Measurements from ENCODE around the gene PRKACB.

PRKACB gene

GRCh38 chr1:84121360-84121759, 22.7 kb upstream of the PRKACB start:
- H3K4me3 ChIP-seq (ENCODE audit: low read depth in 1 of 2, low read length in 2 of 2): no peak overlapping the region
- no peaks in the 10 kb centered on the region for H3K9me3 ChIP-seq (ENCODE audit: low read length)
- H3K27me3 ChIP-seq (ENCODE audit: control insufficient read depth in 1 of 2, insufficient read depth in 2 of 2, low read length in 2 of 2): no peaks in the 10 kb centered on the region
- no peak overlapping the region for H3K9ac ChIP-seq (ENCODE audit: low read length)
- H3K36me3 ChIP-seq (ENCODE audit: insufficient read depth, low read length): no peaks in the 10 kb centered on the region
- H3K27ac ChIP-seq (ENCODE audit: low read depth, low read length): no peak overlapping the region
- no peaks in the 10 kb centered on the region for H3K4me1 ChIP-seq (ENCODE audit: insufficient read depth, low read length)

- Histone ChIP-seq H3K4me3 (ENCODE audit: low read depth in 1 of 2, low read length in 2 of 2) (no peak overlapping the region), H3K27me3 (ENCODE audit: control insufficient read depth in 1 of 2, insufficient read depth in 2 of 2, low read length in 2 of 2) (no peaks in the 10 kb centered on the region), H3K9me3 (ENCODE audit: low read length) (no peaks in the 10 kb centered on the region), H3K36me3 (ENCODE audit: insufficient read depth, low read length) (no peaks in the 10 kb centered on the region), H3K9ac (ENCODE audit: low read length) (no peak overlapping the region), H3K27ac (ENCODE audit: low read depth, low read length) (no peak overlapping the region), H3K4me1 (ENCODE audit: insufficient read depth, low read length) (no peaks in the 10 kb centered on the region)
Measured at GRCh38 chr1:84122780-84123382, 21.2 kb upstream of the PRKACB start.

- no peak overlapping the region for H3K4me3 ChIP-seq (ENCODE audit: low read depth in 1 of 2, low read length in 2 of 2)
- no peak overlapping the region for H3K9ac ChIP-seq (ENCODE audit: low read length)
- no peak overlapping the region for H3K27ac ChIP-seq (ENCODE audit: low read depth, low read length)
- no peaks in the 10 kb centered on the region for H3K27me3 ChIP-seq (ENCODE audit: control insufficient read depth in 1 of 2, insufficient read depth in 2 of 2, low read length in 2 of 2)
- no peaks in the 10 kb centered on the region for H3K36me3 ChIP-seq (ENCODE audit: insufficient read depth, low read length)
- no peaks in the 10 kb centered on the region for H3K4me1 ChIP-seq (ENCODE audit: insufficient read depth, low read length)
- H3K9me3 ChIP-seq (ENCODE audit: low read length): no peaks in the 10 kb centered on the region
Measured at GRCh38 chr1:84133479-84133878, 10.6 kb upstream of the PRKACB start.

- no peaks in the 10 kb centered on the region for H3K27me3 ChIP-seq (ENCODE audit: control insufficient read depth in 1 of 2, insufficient read depth in 2 of 2, low read length in 2 of 2)
- H3K9ac ChIP-seq (ENCODE audit: low read length): no peak overlapping the region
- no peaks in the 10 kb centered on the region for H3K4me1 ChIP-seq (ENCODE audit: insufficient read depth, low read length)
- no peaks in the 10 kb centered on the region for H3K36me3 ChIP-seq (ENCODE audit: insufficient read depth, low read length)
- no peak overlapping the region for H3K4me3 ChIP-seq (ENCODE audit: low read depth in 1 of 2, low read length in 2 of 2)
- no peak overlapping the region for H3K27ac ChIP-seq (ENCODE audit: low read depth, low read length)
- H3K9me3 ChIP-seq (ENCODE audit: low read length): no peaks in the 10 kb centered on the region
Measured at GRCh38 chr1:84135341-84135740, 8.7 kb upstream of the PRKACB start.

- Histone ChIP-seq H3K9me3 (ENCODE audit: low read length) (no peaks in the 10 kb centered on the region), H3K36me3 (ENCODE audit: insufficient read depth, low read length) (no peaks in the 10 kb centered on the region), H3K27ac (ENCODE audit: low read depth, low read length) (no peak overlapping the region), H3K9ac (ENCODE audit: low read length) (no peak overlapping the region), H3K4me1 (ENCODE audit: insufficient read depth, low read length) (no peaks in the 10 kb centered on the region), H3K4me3 (ENCODE audit: low read depth in 1 of 2, low read length in 2 of 2) (no peak overlapping the region), H3K27me3 (ENCODE audit: control insufficient read depth in 1 of 2, insufficient read depth in 2 of 2, low read length in 2 of 2) (no peaks in the 10 kb centered on the region)
Measured at GRCh38 chr1:84141182-84142003, 2.7 kb upstream of the PRKACB start.

- Histone ChIP-seq H3K27me3 (ENCODE audit: control insufficient read depth in 1 of 2, insufficient read depth in 2 of 2, low read length in 2 of 2) (no peaks in the 10 kb centered on the region), H3K4me1 (ENCODE audit: insufficient read depth, low read length) (no peaks in the 10 kb centered on the region), H3K36me3 (ENCODE audit: insufficient read depth, low read length) (no peaks in the 10 kb centered on the region), H3K4me3 (ENCODE audit: low read depth in 1 of 2, low read length in 2 of 2) (no peak overlapping the region), H3K9ac (ENCODE audit: low read length) (no peak overlapping the region), H3K9me3 (ENCODE audit: low read length) (no peaks in the 10 kb centered on the region), H3K27ac (ENCODE audit: low read depth, low read length) (no peak overlapping the region)
Measured at GRCh38 chr1:84145068-84145467, 997 bp downstream of the PRKACB start.

GRCh38 chr1:84146411-84147032, 2.5 kb downstream of the PRKACB start:
- Histone ChIP-seq H3K27me3 (ENCODE audit: control insufficient read depth in 1 of 2, insufficient read depth in 2 of 2, low read length in 2 of 2) (no peaks in the 10 kb centered on the region), H3K27ac (ENCODE audit: low read depth, low read length) (no peak overlapping the region), H3K36me3 (ENCODE audit: insufficient read depth, low read length) (no peaks in the 10 kb centered on the region), H3K9me3 (ENCODE audit: low read length) (no peaks in the 10 kb centered on the region), H3K9ac (ENCODE audit: low read length) (no peak overlapping the region), H3K4me1 (ENCODE audit: insufficient read depth, low read length) (no peaks in the 10 kb centered on the region), H3K4me3 (ENCODE audit: low read depth in 1 of 2, low read length in 2 of 2) (no peak overlapping the region)

- Histone ChIP-seq H3K27ac (ENCODE audit: low read depth, low read length) (no peak overlapping the region), H3K4me3 (ENCODE audit: low read depth in 1 of 2, low read length in 2 of 2) (no peak overlapping the region), H3K4me1 (ENCODE audit: insufficient read depth, low read length) (no peaks in the 10 kb centered on the region), H3K27me3 (ENCODE audit: control insufficient read depth in 1 of 2, insufficient read depth in 2 of 2, low read length in 2 of 2) (no peaks in the 10 kb centered on the region), H3K9me3 (ENCODE audit: low read length) (no peaks in the 10 kb centered on the region), H3K9ac (ENCODE audit: low read length) (no peak overlapping the region), H3K36me3 (ENCODE audit: insufficient read depth, low read length) (no peaks in the 10 kb centered on the region)
Measured at GRCh38 chr1:84148758-84149157, 4.7 kb downstream of the PRKACB start.

GRCh38 chr1:84152649-84153056, 8.6 kb downstream of the PRKACB start:
- Histone ChIP-seq H3K4me1 (ENCODE audit: insufficient read depth, low read length) (no peaks in the 10 kb centered on the region), H3K9me3 (ENCODE audit: low read length) (no peaks in the 10 kb centered on the region), H3K27ac (ENCODE audit: low read depth, low read length) (no peak overlapping the region)

GRCh38 chr1:84155517-84155916, 11.4 kb downstream of the PRKACB start:
- H3K9ac ChIP-seq (ENCODE audit: low read length): no peak overlapping the region
- no peaks in the 10 kb centered on the region for H3K4me1 ChIP-seq (ENCODE audit: insufficient read depth, low read length)
- H3K27me3 ChIP-seq (ENCODE audit: control insufficient read depth in 1 of 2, insufficient read depth in 2 of 2, low read length in 2 of 2): no peaks in the 10 kb centered on the region
- no peaks in the 10 kb centered on the region for H3K9me3 ChIP-seq (ENCODE audit: low read length)
- no peak overlapping the region for H3K27ac ChIP-seq (ENCODE audit: low read depth, low read length)
- no peak overlapping the region for H3K4me3 ChIP-seq (ENCODE audit: low read depth in 1 of 2, low read length in 2 of 2)
- H3K36me3 ChIP-seq (ENCODE audit: insufficient read depth, low read length): no peaks in the 10 kb centered on the region

More at GRCh38 chr1:84152649-84153056, 8.6 kb downstream of the PRKACB start:
- Histone ChIP-seq H3K9ac (ENCODE audit: low read length) (no peak overlapping the region), H3K4me3 (ENCODE audit: low read depth in 1 of 2, low read length in 2 of 2) (no peak overlapping the region), H3K36me3 (ENCODE audit: insufficient read depth, low read length) (no peaks in the 10 kb centered on the region), H3K27me3 (ENCODE audit: control insufficient read depth in 1 of 2, insufficient read depth in 2 of 2, low read length in 2 of 2) (no peaks in the 10 kb centered on the region)

GRCh38 chr1:84156210-84156621, 12.1 kb downstream of the PRKACB start:
- no peak overlapping the region for H3K4me3 ChIP-seq (ENCODE audit: low read depth in 1 of 2, low read length in 2 of 2)
- no peaks in the 10 kb centered on the region for H3K9me3 ChIP-seq (ENCODE audit: low read length)
- H3K36me3 ChIP-seq (ENCODE audit: insufficient read depth, low read length): no peaks in the 10 kb centered on the region
- no peak overlapping the region for H3K27ac ChIP-seq (ENCODE audit: low read depth, low read length)
- no peak overlapping the region for H3K9ac ChIP-seq (ENCODE audit: low read length)
- H3K27me3 ChIP-seq (ENCODE audit: control insufficient read depth in 1 of 2, insufficient read depth in 2 of 2, low read length in 2 of 2): no peaks in the 10 kb centered on the region
- no peaks in the 10 kb centered on the region for H3K4me1 ChIP-seq (ENCODE audit: insufficient read depth, low read length)

All from muscle layer of colon (tissue), 2 donors.